Astrocyte (in vitro differentiated cells and primary cell): ENCODE results near the gene ADRA2C.

Experiments
- CTCF ChIP-seq: IDR thresholded peaks from 2 replicates; pipeline ENCODE4 v1.5.1; 2011; ENCODE audit warnings: low read depth, mild to moderate bottlenecking, inconsistent platforms, low read length, moderate library complexity; ENCODE audit not compliant: insufficient read depth
- EZH2 ChIP-seq: IDR thresholded peaks from 2 replicates; pipeline ENCODE4 v1.6.1; 2012; ENCODE audit warnings: mild to moderate bottlenecking, low read length, inconsistent platforms; ENCODE audit not compliant: insufficient read depth

DNA sequence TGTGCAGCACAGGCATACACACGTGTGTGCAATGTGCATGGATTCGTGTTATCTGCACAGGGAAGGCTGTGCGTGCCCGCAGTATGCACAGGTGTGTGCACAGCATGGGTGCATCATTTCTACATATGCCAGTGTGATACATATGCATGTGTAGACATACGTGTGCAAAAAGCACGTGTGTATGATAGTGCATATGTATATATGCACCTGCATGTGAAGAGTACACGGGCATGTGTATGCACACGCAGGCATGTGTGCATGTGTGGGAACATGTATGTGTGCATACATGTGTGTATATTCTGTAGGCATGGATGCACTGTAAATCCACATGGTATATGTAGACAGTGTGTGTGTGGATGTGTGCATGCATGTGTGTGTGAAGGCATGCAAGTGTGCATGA, 3.9 kb upstream of the ADRA2C start:
- TF ChIP-seq EZH2 (no peak), CTCF (no peak)
